Loucy (cell line): Measurements from ENCODE around the gene TACR2.

Experiments used
- H2AFZ ChIP-seq: fragments of 200-600 bp; sonication (generic); 2 replicates; pipeline ENCODE4 v1.6.0; 2016; ENCODE audit warnings: antibody characterized with exemption, mild to moderate bottlenecking, low read length, moderate library complexity
- H3F3A ChIP-seq: fragments of 200-600 bp; 2 replicates; pipeline ENCODE4 v1.6.0; 2016; ENCODE audit warnings: antibody characterized with exemption, low read depth, mild to moderate bottlenecking
- H3K27me3 ChIP-seq: fragments of 200-600 bp; sonication (generic); 2 replicates; pipeline ENCODE4 v1.6.1; 2014; ENCODE audit warnings: low read length, mild to moderate bottlenecking; ENCODE audit not compliant: insufficient read depth, poor library complexity, severe bottlenecking
- H3K36me3 ChIP-seq: fragments of 200-600 bp; sonication (generic); 2 replicates; pipeline ENCODE4 v1.6.1; 2016; ENCODE audit warnings: low read length; ENCODE audit not compliant: insufficient read depth
- H3K4me1 ChIP-seq: fragments of 200-600 bp; sonication (generic); 2 replicates; pipeline ENCODE4 v1.5.1; 2014; ENCODE audit warnings: low read length, mild to moderate bottlenecking; ENCODE audit not compliant: insufficient read depth, poor library complexity, severe bottlenecking
- H3K4me2 ChIP-seq: fragments of 200-600 bp; sonication (generic); 2 replicates; pipeline ENCODE4 v1.6.0; 2014; ENCODE audit warnings: antibody characterized with exemption, low read length, low read depth, mild to moderate bottlenecking; ENCODE audit not compliant: poor library complexity, severe bottlenecking
- H3K4me3 ChIP-seq: fragments of 200-600 bp; sonication (generic); 2 replicates; pipeline ENCODE4 v1.5.1; 2014; ENCODE audit warnings: low read length, mild to moderate bottlenecking, mixed read lengths; ENCODE audit not compliant: poor library complexity, severe bottlenecking
- H3K79me2 ChIP-seq: fragments of 200-600 bp; sonication (generic); 2 replicates; pipeline ENCODE4 v1.6.1; 2014; ENCODE audit warnings: low read length; ENCODE audit not compliant: insufficient read depth
- H3K9ac ChIP-seq: fragments of 200-600 bp; sonication (generic); 2 replicates; pipeline ENCODE4 v1.6.0; 2014; ENCODE audit warnings: mild to moderate bottlenecking, low read depth, low read length, moderate library complexity; ENCODE audit not compliant: poor library complexity, severe bottlenecking
- H3K9me2 ChIP-seq: fragments of 200-600 bp; sonication (generic); replicated peaks from 2 replicates; pipeline ENCODE4 v1.6.1; 2016; ENCODE audit warnings: low read depth, low read length, mixed read lengths
- H3K9me3 ChIP-seq: fragments of 200-600 bp; sonication (generic); 2 replicates; pipeline ENCODE4 v1.6.1; 2014; ENCODE audit warnings: mild to moderate bottlenecking, antibody characterized with exemption, low read length, low read depth; ENCODE audit not compliant: insufficient read depth
- H4K20me1 ChIP-seq: fragments of 200-600 bp; sonication (generic); 2 replicates; pipeline ENCODE4 v1.6.0; 2014; ENCODE audit warnings: antibody characterized with exemption, low read length, mild to moderate bottlenecking; ENCODE audit not compliant: insufficient read depth, poor library complexity, severe bottlenecking
- EZH2phosphoT487 ChIP-seq: fragments of 200-600 bp; IDR thresholded peaks from 2 replicates; pipeline ENCODE4 v1.6.1; 2018; ENCODE audit warnings: antibody characterized with exemption, mild to moderate bottlenecking, moderate library complexity, borderline replicate concordance
- TF ChIP-seq, protein P1 (sequence below): fragments of 200-600 bp; sonication (generic); conservative IDR thresholded peaks from 2 replicates; pipeline ENCODE4 v1.5.1; 2014; ENCODE audit warnings: mild to moderate bottlenecking, antibody characterized with exemption, low read length

Gene TACR2

DNA sequence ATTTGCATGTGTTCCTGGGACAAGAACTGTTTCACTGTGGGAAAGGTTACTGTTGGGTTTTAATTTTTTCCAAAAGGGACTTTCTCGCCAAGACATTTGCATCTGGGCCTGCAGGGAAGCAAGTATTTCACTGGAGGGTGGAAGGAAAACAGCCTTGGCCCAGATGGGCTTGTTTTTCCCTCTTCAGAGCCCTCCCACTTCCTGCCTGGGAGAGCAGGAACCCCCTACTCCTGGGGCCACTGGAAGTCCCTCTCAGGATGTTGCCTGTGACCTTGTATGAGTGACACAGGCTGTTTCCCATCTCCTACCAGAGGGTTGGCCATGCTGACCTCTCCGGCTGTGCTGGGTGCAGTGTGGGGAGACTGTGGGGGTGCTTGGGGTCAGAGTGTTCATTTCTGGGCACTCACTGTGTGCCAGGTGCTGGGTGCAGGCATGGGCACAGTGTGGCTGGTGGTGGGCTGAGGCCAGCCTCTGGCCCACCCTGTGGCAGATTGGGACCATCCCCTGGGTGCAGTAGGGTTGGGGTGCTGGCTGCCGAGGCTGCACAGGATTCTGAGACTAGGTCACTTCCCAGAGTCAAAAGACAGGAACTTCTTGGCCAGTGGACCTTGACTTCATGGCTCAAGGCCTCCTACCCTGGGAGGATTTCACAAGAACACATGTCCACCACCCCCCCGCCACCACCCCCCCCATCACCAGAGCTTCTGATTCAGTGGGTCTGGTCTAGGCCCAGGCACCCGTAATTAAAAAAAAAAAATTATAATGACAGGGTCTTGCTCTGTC, 44.7 kb upstream of the TACR2 start:
- Histone ChIP-seq H3K4me3 (no peak overlapping the region), H3K4me2 (no peak overlapping the region), H3K9me3 (no peaks in the 10 kb centered on the region), H3K27me3 (no peaks in the 10 kb centered on the region), H2AFZ (no peak overlapping the region), H3K9ac (no peak overlapping the region), H3F3A (no peaks in the 10 kb centered on the region), H4K20me1 (no peaks in the 10 kb centered on the region), H3K79me2 (no peaks in the 10 kb centered on the region), H3K4me1 (peaks cover 29% of the 10 kb centered on the region), H3K36me3 (no peaks in the 10 kb centered on the region), H3K9me2 (no peaks in the 10 kb centered on the region)
- TF ChIP-seq, protein P1, sequence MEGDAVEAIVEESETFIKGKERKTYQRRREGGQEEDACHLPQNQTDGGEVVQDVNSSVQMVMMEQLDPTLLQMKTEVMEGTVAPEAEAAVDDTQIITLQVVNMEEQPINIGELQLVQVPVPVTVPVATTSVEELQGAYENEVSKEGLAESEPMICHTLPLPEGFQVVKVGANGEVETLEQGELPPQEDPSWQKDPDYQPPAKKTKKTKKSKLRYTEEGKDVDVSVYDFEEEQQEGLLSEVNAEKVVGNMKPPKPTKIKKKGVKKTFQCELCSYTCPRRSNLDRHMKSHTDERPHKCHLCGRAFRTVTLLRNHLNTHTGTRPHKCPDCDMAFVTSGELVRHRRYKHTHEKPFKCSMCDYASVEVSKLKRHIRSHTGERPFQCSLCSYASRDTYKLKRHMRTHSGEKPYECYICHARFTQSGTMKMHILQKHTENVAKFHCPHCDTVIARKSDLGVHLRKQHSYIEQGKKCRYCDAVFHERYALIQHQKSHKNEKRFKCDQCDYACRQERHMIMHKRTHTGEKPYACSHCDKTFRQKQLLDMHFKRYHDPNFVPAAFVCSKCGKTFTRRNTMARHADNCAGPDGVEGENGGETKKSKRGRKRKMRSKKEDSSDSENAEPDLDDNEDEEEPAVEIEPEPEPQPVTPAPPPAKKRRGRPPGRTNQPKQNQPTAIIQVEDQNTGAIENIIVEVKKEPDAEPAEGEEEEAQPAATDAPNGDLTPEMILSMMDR: no peak
- TF ChIP-seq EZH2phosphoT487: no peak

DNA sequence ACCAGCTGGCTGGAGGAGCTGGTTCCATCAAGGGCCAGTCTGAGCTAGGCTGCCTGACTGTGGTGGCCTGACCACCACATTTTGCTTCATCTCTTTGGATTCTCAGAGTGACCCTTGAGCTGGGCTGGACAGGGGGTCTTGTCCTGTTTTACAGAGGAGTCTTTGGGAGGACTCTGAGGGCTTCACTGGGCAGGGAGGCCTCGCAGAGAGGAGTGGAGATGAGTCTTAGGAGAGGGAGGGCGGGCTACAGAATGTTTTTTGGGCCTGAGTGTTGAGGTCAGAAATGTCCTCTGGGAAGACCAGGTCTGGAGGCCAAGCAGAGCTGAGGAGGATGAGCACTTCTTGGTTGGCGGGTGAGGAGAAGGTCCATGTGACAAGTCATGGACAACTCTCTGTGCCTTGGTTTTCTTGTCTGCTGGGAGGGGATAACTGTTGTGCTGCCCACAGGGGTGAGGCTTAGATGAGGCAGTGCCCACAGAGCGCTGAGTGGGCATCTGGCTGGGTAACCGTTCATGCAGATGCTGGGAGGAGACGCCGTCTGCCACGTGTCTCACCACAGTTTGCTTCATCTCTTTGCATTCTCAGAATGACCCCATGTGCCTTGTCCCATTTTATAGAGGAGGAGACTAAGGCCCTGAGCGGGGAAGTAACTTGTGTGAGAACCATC, 44.0 kb upstream of the TACR2 start:
- H4K20me1 ChIP-seq: no peaks in the 10 kb centered on the region
- no peak for TF ChIP-seq EZH2phosphoT487
- TF ChIP-seq, protein P1: no peak
- no peaks in the 10 kb centered on the region for H3K36me3 ChIP-seq
- peaks cover 23% of the 10 kb centered on the region for H3K4me1 ChIP-seq
- H2AFZ ChIP-seq: no peak overlapping the region
- no peaks in the 10 kb centered on the region for H3K79me2 ChIP-seq
- no peaks in the 10 kb centered on the region for H3K9me2 ChIP-seq
- H3K9me3 ChIP-seq: no peaks in the 10 kb centered on the region
- H3K4me3 ChIP-seq: no peak overlapping the region
- H3K27me3 ChIP-seq: no peaks in the 10 kb centered on the region
- H3K9ac ChIP-seq: no peak overlapping the region
- H3K4me2 ChIP-seq: no peak overlapping the region
- H3F3A ChIP-seq: no peaks in the 10 kb centered on the region

DNA sequence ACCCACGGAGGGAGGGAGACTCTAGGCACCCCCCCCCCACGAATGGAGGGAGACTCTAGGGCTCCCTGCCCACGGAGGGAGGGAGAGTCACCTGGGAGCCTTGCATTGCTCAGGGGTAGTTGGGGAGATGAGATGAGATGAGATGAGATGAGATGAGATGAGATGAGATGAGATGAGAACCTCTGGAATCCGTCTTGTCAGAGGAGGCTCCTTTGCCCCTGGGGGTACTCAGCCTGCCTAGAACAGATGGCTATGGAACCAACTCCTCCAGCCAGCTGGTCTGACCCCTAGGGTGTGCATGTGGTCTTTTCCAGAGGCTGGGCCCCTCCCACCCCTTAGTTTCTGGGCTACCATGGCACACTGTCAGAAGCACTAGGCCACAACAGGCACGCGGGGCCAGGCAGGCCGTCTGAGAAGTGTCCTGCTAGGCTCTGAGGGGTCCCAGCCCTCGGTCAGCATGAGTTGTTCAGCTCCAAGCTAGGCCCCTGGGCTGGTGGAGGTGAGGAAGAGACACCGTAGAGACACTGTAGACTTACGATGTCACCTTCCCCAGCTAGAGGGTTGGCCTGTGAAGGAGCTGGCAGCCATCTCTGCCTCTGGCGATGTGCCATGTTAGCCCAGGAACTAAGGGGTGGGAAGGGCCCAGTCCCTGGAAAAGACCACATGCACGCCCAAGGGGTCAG, 43.3 kb upstream of the TACR2 start:
- no peaks in the 10 kb centered on the region for H3K9me3 ChIP-seq
- H2AFZ ChIP-seq: no peak overlapping the region
- no peak overlapping the region for H3K4me2 ChIP-seq
- H3K9ac ChIP-seq: no peak overlapping the region
- no peaks in the 10 kb centered on the region for H3K36me3 ChIP-seq
- no peaks in the 10 kb centered on the region for H4K20me1 ChIP-seq
- H3K27me3 ChIP-seq: no peaks in the 10 kb centered on the region
- peaks cover 16% of the 10 kb centered on the region for H3K4me1 ChIP-seq
- H3K79me2 ChIP-seq: no peaks in the 10 kb centered on the region
- no peak for TF ChIP-seq EZH2phosphoT487
- TF ChIP-seq, protein P1: no peak
- H3K9me2 ChIP-seq: no peaks in the 10 kb centered on the region
- H3K4me3 ChIP-seq: no peak overlapping the region
- H3F3A ChIP-seq: no peaks in the 10 kb centered on the region
